Dedifferentiated amniotic fluid mesenchymal stem cell (primary cell): ENCODE measurements around the gene CACNA1C.

Source experiments
- DNase-seq: peaks from one replicate; pipeline ENCODE4 v3.0.0-alpha.2; 2016; ENCODE audit errors: extremely low spot score

CACNA1C gene

DNA sequence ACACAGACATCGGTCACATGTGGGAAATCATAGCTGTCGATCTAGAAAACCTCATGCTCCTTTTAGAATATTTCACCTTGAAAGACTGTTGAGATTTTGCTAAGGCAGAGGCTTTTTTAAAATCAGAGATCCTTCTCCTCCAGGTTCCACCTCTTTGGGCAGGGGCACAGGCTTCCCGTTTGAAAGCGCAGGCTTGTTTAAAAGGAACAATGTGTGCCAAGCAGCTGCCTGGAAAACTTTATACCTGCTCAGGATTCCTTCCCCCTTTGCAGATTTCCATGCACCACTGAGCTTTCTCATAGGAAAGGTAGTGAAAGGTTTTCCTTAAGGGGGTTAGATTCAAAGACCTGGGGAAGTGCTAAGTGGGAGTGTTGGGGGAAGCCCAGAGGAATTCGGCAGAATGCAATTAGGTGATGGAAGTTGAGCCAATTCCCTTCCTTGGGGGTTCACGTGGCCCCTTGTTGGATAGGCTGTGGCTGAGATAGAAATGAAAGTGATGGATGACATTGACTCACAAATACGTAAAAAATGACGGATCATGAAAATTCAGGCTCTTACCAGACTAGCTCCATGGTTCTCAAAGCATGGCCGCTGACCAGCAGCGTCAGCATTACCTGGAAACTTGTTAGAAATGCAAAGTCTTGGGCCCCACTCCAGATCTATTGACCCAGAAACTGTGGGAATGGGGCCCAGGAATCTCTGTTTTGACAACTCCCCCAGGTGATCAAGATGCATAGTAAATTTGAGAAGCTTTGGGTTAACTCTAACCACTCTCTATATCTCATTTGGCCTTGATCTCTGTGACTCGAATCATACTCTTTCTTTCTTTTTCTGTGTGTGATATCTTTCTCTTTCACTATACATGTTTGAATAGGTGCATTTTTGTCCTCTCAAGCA is 460.6 kb downstream of the CACNA1C start:
- no peak for DNase-seq

DNA sequence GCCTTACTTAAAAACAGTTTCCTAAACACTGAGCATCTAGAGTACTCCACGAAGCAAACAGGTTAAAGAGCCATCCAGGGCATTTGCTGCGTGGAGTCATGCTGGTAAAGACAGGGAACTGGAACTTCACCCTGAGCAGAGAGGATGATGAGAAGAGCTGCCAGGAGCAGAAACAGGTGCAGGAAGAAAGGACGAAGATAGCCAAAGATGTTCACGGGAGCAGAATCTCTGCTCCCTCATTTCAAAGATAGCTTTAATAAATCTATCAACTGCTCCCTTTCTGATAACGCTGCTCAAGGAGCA is 461.2 kb downstream of the CACNA1C start:
- DNase-seq, result no peak

DNA sequence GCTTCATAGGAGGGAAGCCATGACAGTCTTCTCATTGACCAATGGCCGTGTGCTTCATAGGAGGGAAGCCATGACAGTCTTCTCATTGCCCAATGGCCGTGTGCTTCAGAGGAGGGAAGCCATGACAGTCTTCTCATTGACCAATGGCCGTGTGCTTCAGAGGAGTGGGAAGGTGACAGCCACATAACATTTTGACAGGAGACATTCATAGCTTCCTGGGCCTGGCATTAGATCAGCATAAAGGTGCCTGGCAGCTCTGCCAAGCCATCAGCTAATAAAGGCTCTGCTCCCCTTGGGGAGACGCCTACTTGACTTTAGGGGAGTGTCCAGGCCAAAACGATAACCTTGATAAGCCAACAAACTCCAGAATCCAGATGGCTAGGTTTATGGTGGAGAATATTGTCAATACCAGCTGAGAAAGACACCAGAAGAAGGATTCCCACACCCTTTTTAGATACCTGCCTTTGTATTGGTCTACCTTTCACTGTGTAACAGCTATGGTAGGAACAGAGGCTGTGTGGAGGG is 468.0 kb downstream of the CACNA1C start:
- no peak for DNase-seq

DNA sequence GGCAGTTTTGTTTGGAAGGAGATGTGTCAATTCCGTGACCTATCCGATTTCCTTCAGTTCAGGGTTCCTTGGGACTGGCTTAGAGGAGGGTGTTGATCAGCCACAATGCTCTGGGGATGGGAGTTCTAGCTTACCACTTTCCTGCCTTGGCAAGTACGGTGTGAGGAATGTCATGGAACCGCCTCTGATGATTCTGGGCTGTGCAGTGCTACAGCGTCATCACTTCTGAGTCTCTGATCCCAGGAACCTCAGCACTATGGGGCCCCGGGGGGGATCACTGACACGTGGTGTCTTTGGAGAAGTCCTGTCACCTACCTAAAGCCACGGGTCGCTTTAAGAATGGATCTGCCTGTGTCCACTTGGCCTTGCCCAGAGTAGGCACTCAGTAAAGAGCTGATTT is 470.5 kb downstream of the CACNA1C start:
- DNase-seq, result no peak

DNA sequence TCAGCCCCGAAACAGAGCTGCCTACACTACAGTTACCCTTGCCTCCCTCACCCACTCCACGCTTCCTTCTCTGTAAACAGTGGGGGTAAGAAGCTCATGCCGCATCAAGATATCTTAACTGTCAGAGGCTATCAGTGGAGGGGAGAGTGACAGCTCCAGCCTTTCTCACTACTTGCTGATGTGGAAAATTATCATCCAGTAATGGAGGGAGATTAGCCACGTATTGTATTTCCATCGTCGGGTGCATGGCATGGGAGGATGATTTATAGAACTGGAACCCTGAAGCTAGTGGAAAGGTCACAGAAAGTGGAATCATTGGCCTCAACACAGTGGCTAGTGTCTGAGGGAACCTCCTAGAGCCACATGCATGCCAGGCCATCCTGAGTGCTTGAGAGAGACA is 471.1 kb downstream of the CACNA1C start:
- DNase-seq, result no peak

DNA sequence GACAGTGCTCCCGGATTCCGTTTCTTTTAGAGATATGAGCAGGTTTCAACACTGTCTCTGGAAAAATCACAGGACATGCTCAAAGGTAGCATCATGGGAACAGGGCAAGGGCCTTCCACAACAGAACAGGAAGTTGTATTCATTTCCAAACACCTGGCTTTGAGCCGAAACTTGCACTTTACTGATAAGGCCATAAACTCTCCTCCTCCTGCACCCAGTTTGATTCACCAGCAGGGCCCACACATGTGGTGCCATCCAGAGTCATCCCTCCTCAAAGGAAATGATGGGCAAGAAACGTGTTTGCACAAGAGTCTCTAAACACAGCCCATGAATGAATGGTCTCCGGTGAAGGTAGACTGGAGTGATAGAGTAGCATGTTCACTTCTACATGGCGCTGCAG is 473.6 kb downstream of the CACNA1C start:
- DNase-seq, result no peak

DNA sequence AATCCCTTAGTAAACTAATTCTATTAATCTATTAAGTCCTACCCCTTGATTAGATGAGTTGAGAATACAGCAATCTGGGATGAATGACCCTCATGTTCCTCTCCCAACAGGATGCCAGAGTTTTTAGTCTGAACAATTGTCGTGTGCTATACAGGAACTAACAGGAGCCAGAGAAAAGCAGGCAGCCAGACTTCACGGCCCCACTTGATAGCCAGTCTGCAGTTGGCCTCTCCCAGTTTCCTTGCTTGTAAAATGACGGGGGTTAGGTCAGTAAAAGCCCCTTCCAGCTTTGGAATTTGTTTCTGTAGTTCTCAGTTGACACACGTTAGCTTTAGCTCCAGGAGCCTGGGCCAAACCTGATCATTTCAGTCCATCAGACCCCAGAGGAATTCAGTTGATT is 475.2 kb downstream of the CACNA1C start:
- no peak for DNase-seq

DNA sequence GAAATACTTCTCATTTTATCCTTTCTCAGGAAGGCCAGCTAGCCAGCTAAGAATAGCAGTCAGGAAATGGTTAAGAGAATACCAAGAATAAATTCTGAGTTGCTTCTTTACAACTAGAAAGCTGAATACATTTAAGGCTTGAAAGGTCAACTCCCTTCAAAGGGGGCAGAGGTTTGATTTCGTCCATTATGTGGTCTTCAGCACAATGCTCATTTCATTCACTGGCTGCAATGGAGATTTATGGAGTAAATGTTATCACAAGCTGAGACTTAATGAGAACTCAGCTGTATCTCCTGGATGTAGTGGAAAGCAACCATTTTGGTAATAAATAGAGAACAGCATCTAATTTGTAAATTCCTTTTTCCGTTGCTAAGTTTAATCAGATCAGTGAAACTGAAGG is 477.0 kb downstream of the CACNA1C start:
- DNase-seq, result no peak

DNA sequence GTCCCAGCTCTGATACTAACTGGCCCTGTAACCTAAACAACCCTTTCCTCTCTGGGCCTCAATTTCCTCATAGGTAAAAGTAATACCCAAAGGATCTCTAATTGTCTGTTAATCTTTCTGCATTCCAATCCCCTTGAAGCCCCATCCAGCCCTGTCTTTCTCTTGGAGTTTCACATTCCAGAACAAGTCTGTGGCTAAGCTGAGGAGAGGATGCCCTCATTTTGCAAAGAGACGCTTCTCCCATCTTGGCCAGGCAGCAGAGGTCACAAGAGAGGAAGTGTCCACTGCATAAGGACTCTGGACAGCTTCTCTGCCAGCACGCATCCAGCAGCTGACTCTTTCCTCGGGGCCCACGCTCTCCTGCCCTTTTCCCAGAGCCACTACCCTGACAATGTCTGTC is 478.6 kb downstream of the CACNA1C start:
- DNase-seq, result no peak

DNA sequence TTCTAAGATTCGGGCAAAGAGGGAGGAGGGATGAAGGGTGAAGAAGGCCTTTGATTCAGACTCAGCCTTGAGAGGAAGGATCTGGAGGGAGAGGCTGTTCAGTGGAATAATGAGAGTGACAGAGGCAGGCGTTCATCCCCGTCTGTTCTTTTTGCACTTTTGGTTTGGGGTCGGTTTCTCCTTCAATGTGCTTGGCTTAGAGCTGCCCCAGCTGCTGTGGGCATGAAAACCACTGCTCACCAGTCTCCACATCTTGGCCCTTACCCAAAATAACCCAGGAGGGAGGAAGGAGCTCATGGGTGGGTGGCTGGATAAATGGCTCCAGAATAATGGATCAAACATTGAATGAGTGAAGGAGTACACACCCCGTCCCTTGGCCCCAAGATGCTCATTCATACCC is 480.2 kb downstream of the CACNA1C start:
- no peak for DNase-seq

DNA sequence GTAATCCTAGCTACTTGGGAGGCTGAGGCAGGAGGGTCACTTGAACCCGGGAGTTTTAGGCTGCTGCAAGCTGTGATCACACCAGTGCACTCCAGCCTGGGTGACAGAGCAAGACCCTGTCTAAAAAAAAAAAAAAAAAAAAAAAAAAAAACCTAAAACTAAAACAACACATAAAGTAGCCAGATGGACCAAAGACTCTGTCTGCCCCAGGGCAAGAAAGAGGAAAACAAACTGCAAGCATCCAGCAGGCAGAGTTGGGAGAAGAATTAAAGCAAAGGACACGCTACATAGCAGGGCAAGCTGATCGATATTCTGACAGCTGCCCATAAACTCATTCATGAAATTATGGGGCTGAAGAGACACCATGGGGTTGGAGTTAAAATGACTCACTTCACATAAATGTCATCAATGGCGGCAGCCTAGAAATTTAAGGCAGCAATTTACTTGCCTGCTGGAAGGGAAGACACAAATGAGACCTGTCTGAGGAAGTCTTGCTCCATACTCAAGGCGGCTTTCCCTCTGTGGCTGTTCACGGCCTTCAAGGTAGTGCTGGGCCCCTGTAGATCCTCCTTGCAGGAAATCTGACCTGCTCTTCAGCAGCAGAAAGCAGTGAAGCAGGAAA is 482.9 kb downstream of the CACNA1C start:
- DNase-seq, result no peak

DNA sequence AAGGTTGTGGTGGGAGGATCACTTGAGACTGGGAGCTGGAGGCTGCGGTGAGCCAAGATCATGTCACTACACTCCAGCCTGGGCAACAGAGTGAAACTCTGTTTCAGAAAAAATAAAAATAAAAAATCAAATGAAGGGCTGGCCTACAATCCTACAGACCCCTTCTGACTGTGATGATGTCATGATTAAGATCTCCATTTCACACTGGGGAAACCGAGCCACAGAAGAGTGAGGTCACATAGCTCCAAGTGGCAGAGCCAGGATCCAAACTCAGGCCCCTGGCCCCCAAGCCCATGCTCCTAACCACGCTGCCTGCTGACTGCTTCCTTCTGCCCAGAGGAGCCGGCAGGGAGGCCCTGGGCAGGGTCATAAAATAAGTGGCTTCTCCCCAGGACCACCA is 483.9 kb downstream of the CACNA1C start:
- DNase-seq, result no peak

DNA sequence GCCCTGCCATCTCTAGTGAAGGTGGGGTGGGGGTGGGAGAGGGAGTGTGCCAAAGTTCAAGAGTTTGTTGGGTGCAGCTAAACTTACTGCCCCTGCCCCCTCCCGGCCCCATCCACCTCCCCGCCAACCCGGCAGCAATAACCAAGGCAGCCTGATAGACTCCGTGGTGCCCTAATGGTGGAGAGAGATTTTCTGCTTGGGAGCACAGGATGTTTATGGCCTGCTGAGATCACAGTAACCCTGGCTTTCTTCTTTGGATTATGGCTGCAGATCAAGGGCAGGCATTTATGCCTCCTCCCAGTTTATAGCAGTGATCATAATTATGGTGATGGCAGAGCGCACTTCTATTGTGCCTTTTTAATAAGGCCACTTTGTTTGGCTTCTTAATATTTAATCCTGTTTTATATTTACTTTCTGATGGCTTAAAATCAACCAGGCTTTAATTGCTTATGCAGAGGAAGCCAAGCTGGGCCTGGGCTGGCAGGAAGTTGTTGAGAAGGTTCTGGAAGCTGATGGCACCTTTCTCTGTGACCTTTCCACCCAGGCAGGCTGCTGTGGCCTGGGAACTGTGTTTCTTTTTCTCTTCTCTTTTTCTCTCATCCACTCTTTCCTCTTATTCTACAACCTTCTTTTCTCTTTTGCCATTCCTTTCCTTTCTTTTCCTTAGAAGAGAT is 485.2 kb downstream of the CACNA1C start:
- no peak for DNase-seq

DNA sequence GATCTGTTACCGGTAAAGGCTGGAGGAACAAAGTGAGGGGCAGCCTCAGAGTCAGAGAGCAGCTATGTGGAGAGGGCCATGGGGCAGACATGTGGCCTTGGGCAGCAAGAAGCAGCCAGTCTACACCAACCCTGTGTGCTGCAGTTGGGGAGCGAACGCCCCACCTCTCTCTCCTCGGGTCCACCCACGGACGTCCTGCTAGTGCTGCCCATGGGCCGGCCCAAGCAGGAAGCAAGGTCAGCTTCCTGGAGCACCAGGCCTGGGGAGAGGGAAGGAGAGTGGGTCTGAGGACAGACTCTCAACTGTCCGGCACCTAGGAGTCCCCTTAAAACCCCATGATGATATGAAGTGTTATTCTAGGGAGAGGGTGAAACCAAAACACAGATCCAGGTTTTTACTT is 487.2 kb downstream of the CACNA1C start:
- no peak for DNase-seq

DNA sequence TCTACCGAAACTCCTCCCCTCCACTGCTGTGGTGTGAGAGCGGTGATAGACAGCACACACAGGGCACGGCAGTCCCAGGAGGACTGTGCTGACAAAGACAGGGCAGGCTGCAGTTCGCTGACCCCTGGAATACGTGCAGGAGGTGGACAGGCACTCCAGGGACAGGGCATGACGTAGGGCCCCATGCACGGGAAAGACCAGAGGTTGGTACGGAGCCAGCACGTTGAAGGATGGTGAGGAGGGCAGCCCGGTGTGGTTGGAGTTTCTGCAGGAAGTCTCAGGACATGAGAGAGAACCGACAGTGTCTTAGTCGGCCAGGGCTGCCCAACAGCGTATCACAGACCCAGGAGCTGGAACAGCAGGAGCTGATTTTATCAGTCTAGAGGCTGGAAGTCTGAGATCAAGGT is 487.8 kb downstream of the CACNA1C start:
- DNase-seq, result no peak

DNA sequence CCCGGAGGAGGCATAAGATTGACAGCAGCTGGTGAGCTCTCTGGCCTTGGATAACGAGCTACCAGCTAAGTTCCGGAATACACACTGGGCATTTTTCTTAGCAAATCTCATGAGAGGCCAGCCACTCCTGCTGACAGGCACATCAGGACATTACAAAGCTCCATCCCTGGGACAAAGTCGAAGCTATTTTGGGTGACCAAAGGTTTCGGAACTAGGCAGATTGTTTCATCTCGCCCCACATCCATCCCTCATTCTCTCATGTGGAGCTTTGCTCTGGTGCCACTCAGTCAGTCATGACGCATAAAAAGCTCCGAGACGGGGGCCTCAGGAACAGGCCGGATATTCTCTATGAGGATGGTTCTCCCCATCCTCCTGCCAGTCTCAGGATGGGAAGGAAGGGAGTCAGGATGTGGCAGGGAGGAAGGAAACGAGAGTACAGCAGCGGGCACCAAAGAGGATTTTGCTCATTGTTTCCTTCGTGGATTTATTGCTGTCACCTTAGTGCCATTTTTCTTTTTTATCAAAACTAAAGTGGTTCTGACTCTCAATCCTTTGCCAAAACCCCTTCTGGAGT is 488.9 kb downstream of the CACNA1C start:
- DNase-seq, result no peak

DNA sequence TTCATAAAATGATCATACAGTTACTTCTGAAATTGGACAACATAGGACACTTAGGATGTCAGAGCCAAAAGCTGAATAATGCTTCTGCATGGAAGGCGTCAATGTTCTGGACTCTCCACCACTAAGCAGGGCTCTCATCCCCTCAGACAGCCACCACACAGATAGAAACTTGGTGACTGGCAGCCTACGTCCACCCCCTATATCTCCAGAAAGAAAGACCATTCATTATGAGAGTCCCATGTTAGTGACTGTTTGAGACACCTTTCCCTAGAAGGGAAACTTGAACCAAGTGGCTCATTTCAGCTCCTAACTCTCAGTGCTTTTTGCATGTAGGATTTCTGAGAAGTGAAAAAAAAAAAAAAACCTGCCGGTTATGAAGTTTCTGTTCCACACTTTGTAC is 491.0 kb downstream of the CACNA1C start:
- no peak for DNase-seq

DNA sequence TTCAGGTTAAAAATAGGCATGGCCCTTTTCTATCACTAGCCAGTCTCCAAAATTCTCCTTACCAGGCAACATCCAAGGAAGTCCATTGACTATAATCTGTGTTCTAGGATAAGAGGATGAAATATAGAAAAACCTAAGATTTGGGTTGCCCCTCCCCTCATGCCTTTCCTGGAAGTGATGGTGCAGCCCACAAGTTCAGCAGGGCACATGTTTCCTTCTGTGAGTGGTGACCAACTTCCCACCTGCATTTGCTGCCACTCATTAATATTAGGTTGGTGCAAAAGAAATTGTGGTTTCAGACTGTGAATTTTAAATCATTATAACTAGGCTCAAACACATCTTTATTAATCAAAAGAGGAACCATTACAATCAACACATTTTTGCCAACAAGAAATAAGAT is 491.4 kb downstream of the CACNA1C start:
- DNase-seq, result no peak

DNA sequence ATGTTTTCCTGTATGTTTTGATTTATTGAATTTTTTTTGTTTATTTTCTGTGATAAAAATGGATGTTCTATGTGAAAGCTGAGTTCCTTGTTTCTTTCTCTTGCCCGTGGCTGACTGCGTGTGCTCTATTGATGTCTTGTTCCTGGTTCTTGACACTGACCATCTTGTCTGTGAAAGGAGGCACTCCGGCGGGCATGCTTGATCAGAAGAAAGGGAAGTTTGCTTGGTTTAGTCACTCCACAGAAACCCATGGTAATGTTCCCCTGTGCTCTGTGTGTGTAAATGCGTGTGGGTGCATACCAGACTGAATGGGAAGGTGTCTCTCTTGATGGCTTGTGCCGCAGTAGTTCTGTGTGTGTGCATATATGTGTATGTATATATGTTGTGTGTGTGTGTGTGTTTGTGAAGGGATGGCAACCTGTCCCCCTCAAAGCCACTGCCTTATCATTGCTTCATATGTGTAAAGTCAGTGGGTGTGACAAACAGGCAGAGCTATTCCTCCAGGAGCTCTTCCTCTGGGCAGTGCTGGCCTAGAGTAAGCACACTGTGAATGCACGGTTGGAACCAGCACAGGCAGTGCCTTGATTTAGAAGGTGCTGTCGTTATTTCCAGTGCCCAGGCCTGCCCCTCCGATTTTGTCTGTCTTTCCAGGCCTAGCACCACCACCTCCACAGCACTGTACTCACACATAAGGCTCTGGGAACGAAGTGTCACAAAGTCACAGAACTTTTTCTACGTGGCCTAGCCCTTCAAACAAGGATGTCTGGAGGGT is 494.7 kb downstream of the CACNA1C start:
- DNase-seq, result no peak

DNA sequence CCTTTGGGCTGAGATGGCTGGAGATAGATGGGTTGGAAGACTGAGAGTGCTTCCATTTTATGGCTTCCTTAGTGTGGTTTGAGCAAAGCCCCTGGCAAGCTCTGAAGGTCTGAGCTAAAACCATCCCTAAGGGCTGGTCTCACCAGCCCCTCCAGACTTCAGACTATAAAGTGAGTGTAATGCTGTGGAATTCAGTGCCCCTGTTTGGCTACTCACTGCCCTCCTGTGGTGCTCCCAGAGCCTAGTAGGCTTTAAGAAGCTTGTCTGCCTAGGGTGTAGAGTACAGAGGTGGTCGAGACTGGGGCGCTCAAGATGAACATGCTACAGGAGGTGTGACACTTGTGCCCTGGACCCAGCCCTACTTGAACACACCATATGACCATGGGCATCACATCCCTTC is 495.3 kb downstream of the CACNA1C start:
- DNase-seq, result no peak

DNA sequence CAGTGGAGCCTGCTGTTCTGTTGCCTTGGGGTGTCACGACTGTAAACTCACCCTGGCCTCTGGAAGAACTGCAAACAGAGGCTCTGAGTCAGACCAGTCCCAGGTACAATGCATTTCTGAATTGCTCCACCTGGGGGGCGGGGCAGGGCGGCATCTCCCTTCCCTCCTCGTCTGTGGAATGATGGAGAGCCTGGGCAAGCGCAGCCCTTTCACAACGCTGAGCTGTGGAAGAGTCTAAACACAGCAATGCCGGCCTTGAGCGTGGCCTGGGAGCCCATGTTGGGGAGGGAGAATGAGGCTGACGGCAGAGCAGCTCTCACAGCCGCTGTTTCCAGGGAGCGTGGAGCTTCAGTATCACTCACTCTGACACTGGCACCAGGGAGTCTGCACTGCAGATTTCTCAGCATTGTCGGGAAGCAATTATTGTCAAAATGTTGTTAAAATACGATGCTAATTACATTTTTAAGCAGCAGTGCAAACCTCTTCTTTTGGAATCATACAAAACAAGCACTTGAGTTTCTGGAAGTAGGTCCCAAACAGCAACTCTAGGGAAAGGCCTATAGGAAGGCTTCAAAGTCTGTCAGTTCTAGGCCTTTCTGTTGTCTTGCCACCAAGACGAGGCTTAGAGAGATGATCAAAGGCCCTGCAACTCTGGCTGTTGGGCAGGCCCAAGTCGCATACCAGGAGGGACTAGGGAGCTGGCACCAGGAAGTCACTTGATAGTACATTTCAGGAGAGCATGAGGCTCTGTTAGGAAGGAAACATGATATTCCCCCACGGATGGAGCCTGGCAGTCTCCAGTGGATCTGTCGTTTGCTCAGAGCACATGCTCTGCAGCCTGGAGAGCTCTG is 498.0 kb downstream of the CACNA1C start:
- DNase-seq, result no peak
